Stimulated activated CD4-positive, alpha-beta T cell treated with anti-CD3 and anti-CD28 coated beads, TNF-alpha, amount 100 ng/mL, for 4 hours (primary cell): ENCODE results near the gene TAT.
"Not testable (repeated sequence)": the region's sequence is repeated elsewhere in the genome, so short reads cannot be mapped to it uniquely, and the experiment has no call there.

Source experiments
- DNase-seq, 3 experiments: peaks; one replicate each; pipeline ENCODE4 v3.0.0-alpha.2; 2020; ENCODE audit warnings: low read depth in 3 of 3

TAT gene

GRCh38 chr16:71584543-71585317 lies 7.8 kb upstream of the TAT start:
- no peak for DNase-seq

DNA sequence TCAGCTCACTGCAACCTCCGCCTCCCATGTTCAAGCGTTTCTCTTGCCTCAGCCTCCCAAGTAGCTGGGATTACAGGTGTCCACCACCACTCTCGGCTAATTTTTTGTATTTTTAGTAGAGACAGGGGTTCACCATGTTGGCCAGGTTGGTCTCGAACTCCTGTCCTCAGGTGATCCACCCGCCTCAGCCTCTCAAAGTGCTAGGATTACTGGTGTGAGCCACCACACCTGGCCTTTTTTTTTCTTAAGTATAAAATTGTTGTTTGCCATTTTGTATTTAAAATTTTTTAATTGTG lies 5.6 kb upstream of the TAT start:
- not testable (repeated sequence) for DNase-seq

DNA sequence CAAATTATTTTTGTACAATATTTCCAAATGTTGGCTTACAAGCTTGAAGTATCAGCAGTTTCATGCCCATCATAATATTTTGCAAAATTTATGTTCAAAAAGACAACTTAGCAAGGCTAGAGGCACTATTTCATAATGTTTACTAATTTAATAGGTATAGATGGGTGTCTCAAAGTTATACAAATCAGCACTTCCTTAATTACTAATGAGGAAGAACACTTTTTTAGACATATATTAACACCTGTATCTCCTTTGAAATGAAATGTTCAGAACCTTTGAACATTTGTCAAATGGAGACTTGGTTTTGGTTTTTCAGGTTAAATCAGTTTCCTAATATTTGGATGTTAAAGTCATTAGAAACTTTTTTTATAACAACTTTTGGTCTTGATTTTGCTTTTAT lies 2.2 kb downstream of the TAT start:
- DNase-seq = no peak

DNA sequence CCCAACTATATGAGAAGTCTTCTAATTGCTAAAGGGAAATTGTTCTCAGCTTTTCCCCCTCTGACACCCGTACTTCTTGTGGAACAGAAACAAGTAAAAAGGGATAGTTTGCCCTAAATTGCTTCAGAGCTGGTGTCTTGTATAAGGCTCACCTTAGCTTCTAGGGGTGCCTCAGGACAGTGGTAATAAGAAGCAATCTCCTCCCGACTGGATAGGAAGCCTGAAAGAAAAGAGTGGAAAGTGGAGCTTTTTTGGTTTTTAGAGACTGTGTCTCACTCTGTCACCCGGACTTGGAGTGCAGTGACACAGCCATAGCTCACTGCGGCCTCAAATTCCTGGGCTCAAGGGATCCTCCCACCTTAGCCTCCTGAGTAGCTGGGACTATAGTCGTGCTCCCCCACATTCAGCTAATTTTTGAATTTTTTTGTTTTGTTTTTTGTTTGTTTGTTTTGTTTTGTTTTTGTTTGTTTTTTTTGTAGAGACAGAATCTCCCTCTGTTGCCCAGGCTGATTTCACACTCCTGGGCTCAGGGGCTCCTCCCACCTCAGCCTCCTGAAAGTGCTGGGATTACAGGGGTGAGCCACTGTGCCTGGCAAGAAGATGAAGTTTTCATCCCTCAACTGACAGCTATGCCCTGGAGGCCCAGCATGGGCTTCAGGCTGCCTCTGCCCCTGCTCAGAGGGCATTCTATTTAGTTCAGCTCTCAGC lies 3.4 kb downstream of the TAT start:
- no peak for DNase-seq

GRCh38 chr16:71572497-71573116 lies 4.3 kb downstream of the TAT start:
- no peak for DNase-seq

- no peak for DNase-seq
Measured at GRCh38 chr16:71570144-71570543, 6.7 kb downstream of the TAT start.

GRCh38 chr16:71569621-71570020 lies 7.3 kb downstream of the TAT start:
- DNase-seq = no peak

- no peak for DNase-seq
Measured at GRCh38 chr16:71568551-71568950, 8.3 kb downstream of the TAT start.

DNA sequence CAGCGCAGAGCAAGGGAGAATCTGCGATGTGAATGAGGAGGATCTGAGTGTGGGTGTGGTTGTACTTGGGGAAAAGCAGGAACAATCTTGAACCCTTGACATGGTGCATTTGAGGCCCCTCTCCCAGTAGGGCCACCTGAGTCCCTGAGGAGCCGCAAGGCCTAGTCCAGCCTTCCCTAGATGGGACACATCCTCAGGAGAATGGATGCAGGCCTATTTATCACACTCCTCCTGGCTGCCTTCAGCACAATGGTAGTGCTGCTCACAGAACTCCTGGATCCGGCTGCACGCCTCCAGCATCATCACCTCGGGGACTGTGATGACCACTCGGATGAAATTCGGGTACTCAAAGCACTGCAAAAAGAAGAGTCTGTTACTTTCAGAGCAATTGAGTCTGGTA lies 9.0 kb downstream of the TAT start:
- DNase-seq = no peak

DNA sequence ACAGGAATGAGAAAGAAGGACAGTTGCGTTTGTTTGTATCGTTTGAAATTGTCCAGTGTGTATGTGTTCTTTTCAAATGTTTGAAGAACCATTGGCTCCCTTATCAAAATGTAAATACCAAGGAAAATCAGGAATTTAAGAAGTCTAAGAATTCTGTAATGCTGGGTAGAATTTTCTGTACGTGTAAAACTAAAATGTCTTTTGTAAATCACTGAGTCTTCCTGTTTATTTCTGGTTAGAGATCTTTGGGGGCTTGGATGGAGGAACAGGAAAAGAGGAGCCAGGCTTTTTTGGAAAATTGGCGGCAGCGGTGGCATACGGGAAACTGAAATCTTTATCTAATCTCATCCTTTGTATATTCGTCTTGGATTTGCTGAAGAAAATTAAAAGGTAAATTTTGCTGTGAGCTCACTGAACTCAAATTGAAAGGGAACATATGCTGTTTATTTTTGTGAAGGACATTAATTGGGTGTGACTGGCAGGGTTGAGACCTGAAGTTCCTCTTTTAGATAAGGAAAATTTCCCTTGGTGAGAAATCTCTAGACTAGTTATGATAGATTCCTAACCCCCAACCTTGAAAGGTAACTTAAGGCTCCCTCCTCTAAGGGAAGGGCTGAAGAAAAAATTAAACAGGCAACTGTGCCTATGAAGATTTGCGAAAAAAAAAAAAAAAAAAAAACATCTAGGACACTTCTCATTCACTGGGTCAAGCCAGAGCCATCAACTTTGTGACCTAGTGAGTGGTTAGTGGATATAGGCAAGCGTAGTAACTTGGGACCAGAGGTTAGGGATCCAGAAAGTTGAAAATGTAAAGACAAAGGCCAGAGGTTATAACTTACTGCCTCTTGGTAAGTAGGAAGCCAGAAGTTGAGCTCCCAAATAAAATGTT lies 10.8 kb downstream of the TAT start:
- no peak for DNase-seq

DNA sequence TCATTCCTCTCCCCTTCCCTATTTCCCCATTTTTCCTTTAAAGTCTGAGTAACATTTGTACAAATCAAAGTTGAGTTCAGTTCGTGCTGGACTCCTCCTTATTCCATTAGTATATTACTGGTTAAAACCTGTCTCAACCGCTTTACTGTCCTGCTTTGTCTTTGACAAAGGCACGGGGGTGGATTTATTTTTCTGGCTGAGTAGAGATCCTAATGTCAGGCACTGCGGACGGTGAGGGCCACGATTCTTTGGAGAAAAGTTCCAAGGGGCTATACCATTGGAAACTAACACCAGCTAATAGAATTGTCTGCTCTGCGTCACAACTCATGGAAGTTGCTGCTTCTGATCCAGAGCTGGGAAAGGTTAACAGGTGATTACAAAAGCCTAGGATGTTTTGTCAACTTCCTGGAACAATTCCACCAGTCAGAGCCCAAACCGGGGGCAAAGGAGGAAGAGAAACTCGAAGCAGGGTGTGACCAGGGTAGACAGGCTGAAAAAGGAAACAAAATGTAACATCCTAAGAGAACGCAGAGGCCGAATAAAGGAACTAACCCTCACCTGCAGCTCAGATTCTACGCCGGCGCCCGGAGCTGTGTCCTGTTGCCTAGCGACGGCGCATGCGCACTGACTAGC lies 12.4 kb downstream of the TAT start:
- peak in 1 of 3 experiments; percentile 1 for DNase-seq

DNA sequence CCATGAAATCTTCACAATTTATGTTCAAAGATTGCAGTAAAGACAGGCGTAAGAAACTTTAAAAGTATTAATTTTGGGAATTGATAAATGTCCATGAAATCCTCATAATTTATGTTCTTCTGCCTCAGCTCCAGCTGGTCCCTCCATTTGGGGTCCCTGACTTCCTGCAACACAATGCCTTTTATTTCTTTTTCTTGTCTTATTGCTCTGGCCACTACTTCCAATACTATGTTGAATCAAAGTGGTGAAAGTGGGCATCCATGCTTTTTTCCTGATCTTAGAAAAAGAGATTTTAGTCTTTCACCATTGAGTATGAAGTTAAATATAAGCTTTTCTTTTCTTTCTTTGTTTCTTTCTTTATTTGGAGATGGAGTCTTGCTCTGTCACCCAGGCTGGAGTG lies 14.3 kb downstream of the TAT start:
- DNase-seq = no peak

- DNase-seq = not testable (repeated sequence)
Measured at GRCh38 chr16:71561886-71562285, 15.0 kb downstream of the TAT start.

- DNase-seq = no peak
Measured at GRCh38 chr16:71559855-71560254, 17.0 kb downstream of the TAT start.

DNA sequence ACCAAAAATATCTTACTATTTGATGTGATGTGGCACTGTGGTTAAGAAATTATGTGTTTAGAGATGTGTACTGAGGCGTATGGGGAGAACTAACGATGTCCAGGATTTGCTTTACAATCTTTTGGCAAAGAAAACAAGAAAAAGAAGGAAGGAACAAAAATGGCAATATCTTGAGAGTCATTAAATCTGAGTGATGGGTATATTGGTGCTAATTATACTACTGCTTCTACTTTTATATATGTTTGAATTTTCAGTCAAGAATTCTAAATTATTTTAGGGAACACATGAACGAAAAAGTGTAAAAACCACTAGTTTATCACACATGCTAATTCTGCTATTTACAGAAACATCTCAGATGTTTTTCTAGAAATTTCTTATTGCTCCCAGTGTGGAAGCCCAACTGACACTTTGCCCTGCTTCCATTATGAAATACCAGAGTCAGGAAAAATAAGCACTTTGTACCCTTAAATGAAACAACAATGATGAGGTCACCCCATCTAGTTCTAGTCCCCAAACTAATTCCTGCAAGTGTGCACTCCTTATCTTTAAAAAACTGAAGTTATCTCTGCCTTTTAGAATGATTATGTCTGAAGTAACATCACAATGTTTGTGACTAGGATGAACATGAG lies 18.8 kb downstream of the TAT start:
- DNase-seq = no peak

- DNase-seq = no peak
Measured at GRCh38 chr16:71557299-71557698, 19.6 kb downstream of the TAT start.

DNA sequence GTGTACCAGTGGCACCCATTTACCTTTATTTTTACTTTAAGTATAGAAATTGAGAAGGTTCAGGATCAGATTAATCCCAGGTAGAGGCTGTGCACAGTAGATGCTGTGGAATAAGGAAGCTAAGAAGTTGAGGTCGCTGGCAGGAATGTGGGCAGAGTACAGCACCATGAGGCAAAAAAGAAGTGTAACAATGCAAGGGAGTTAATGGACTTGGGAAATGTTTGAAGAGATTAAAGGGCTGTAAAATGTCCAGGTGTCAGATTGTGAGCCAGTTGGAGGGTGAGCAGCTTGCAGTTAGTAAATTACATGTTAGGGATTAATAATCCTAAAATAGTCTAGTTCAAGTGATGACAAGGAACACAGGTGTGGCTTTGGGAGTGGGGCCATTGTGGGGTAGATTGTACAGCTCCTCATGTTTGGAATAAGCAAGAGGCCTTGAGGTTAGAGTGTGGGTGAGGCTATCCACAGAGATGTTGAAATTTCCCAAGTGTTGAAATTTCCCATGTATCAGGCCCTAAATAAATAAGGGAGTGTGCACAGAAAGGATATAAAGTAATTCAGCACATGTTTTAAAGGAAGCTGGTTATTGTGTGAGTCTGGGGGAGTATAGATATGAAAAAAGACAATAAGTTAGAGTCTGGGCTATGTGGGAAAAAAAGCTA lies 21.5 kb downstream of the TAT start:
- DNase-seq = no peak

GRCh38 chr16:71552698-71553503 lies 24.0 kb downstream of the TAT start:
- no peak for DNase-seq

DNA sequence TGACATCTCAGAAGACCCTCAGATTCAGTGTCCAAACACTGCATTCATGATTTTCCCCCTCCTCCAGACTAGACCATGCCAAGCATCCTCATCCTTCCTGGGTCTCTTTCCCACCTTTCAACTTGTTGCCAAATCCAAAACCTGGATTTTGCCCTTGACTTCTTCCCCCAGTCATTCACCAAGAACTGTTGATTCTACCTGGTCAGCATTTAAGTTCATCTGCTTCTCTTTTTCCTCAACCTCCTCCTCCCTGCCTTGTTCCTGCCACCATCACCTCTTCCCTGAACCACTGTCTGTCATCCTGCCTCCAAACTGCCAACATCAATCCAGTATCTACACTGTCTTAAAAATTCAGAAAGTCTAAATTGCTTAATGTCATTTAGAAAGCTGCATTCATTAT lies 29.7 kb downstream of the TAT start:
- no peak for DNase-seq

GRCh38 chr16:71542377-71542776 lies 34.5 kb downstream of the TAT start:
- peak in 2 of 3 experiments; percentile 12 to 29 for DNase-seq
